IMR-90 (cell line): ENCODE data around the gene TKFC. TPM values are rescaled to one million over a fixed set of nuclear protein-coding genes. Genes with fewer than 3 reads are reported as not detected.

Experiments used
- ATAC-seq: fragments of 200-7000 bp; cut with Tn5 transposase; 2 replicates; pipeline ENCODE4 v1.9.1; 2020; ENCODE audit warnings: low read depth, mild to moderate bottlenecking, moderate library complexity
- BruUV-seq: library from RNA; stranded (reverse); fragments of 400-500 nt; replicated peaks from 2 replicates; lab custom pipeline; 2021; lab: Mats Ljungman, UMichigan
- CTCF ChIA-PET: fragments of 300-600 bp; formaldehyde crosslinking; extraction: SDS; loops from one replicate; lab custom pipeline; 2021; ENCODE audit warnings: antibody characterized with exemption; lab: Yijun Ruan, JAX
- POLR2A ChIA-PET: fragments of 300-600 bp; sonication (Branson Sonifier 250); formaldehyde crosslinking; loops from one replicate; lab custom pipeline; 2022; ENCODE audit warnings: antibody characterized with exemption; ENCODE audit not compliant: unreplicated experiment; lab: Charles Lee
- DNase-seq: peaks from one replicate; pipeline ENCODE4 v3.0.0; 2013
- H2AFZ ChIP-seq: replicated peaks from 2 replicates; pipeline ENCODE3; 2013; ENCODE audit warnings: low read length, mild to moderate bottlenecking; ENCODE audit not compliant: poor library complexity
- H2AK5ac ChIP-seq: 2 replicates; pipeline ENCODE4 v1.6.1; 2013; ENCODE audit warnings: low read depth, low read length, inconsistent platforms
- H2AK9ac ChIP-seq: replicated peaks from 2 replicates; pipeline ENCODE3; 2013; ENCODE audit warnings: mild to moderate bottlenecking, low read depth, low read length, moderate library complexity; ENCODE audit not compliant: poor library complexity
- H2BK120ac ChIP-seq: 2 replicates; pipeline ENCODE4 v1.6.1; 2013; ENCODE audit warnings: low read depth, low read length, inconsistent platforms
- H2BK15ac ChIP-seq: 3 replicates; pipeline ENCODE4 v1.6.1; 2013; ENCODE audit warnings: low read depth, low read length, inconsistent platforms
- H2BK20ac ChIP-seq: 2 replicates; pipeline ENCODE4 v1.6.1; 2013; ENCODE audit warnings: low read depth, mild to moderate bottlenecking, inconsistent platforms, low read length, moderate library complexity
- H2BK5ac ChIP-seq: 2 replicates; pipeline ENCODE4 v1.6.1; 2013; ENCODE audit warnings: mild to moderate bottlenecking, low read depth, low read length, inconsistent platforms; ENCODE audit not compliant: poor library complexity, severe bottlenecking
- H3K14ac ChIP-seq: replicated peaks from 2 replicates; pipeline ENCODE4 v1.6.1; 2013; ENCODE audit warnings: low read depth, low read length, inconsistent platforms
- H3K18ac ChIP-seq: 2 replicates; pipeline ENCODE4 v1.6.1; 2013; ENCODE audit warnings: low read depth, low read length, control low read depth
- H3K23ac ChIP-seq: 2 replicates; pipeline ENCODE4 v1.6.1; 2013; ENCODE audit warnings: low read depth, low read length, inconsistent platforms
- H3K27ac ChIP-seq: 2 replicates; pipeline ENCODE4 v1.5.1; 2013; ENCODE audit warnings: mild to moderate bottlenecking, control low read depth, low read length; ENCODE audit not compliant: insufficient read depth
- H3K27me3 ChIP-seq: 2 replicates; pipeline ENCODE4 v1.6.1; 2013; ENCODE audit warnings: low read length; ENCODE audit not compliant: control insufficient read depth, insufficient read depth
- H3K36me3 ChIP-seq: 2 replicates; pipeline ENCODE4 v1.6.1; 2013; ENCODE audit warnings: low read length, mixed read lengths; ENCODE audit not compliant: control insufficient read depth, insufficient read depth
- H3K4ac ChIP-seq: 2 replicates; pipeline ENCODE4 v1.6.1; 2013; ENCODE audit warnings: low read depth, low read length, inconsistent platforms
- H3K4me1 ChIP-seq: 2 replicates; pipeline ENCODE4 v1.6.1; 2013; ENCODE audit warnings: low read length, mixed read lengths; ENCODE audit not compliant: control insufficient read depth, insufficient read depth
- H3K4me2 ChIP-seq: 2 replicates; pipeline ENCODE4 v1.6.1; 2013; ENCODE audit warnings: low read depth, mild to moderate bottlenecking, control low read depth, low read length, moderate library complexity
- H3K4me3 ChIP-seq: 2 replicates; pipeline ENCODE4 v1.5.1; 2013; ENCODE audit warnings: low read depth, mild to moderate bottlenecking, control low read depth, low read length, moderate library complexity; ENCODE audit not compliant: insufficient read depth
- H3K56ac ChIP-seq: 2 replicates; pipeline ENCODE4 v1.6.1; 2013; ENCODE audit warnings: low read length, inconsistent platforms; ENCODE audit not compliant: insufficient read depth; ENCODE audit errors: extremely low read depth
- H3K79me1 ChIP-seq, 2 experiments: 2 replicates each; pipeline ENCODE4 v1.6.1; 2013; ENCODE audit warnings: low read length in 2 of 2, inconsistent platforms in 1 of 2, low read depth in 1 of 2
- H3K9ac ChIP-seq: 2 replicates; pipeline ENCODE4 v1.6.1; 2013; ENCODE audit warnings: low read depth, low read length, control low read depth
- H3K9me1 ChIP-seq: 2 replicates; pipeline ENCODE4 v1.6.1; 2013; ENCODE audit warnings: low read length, inconsistent platforms; ENCODE audit not compliant: insufficient read depth
- H3K9me3 ChIP-seq: 2 replicates; pipeline ENCODE4 v1.6.1; 2013; ENCODE audit warnings: low read length; ENCODE audit not compliant: control insufficient read depth, insufficient read depth
- H4K20me1 ChIP-seq: 2 replicates; pipeline ENCODE4 v1.6.1; 2013; ENCODE audit warnings: low read length, inconsistent platforms; ENCODE audit not compliant: insufficient read depth
- H4K5ac ChIP-seq: 2 replicates; pipeline ENCODE4 v1.6.1; 2013; ENCODE audit warnings: mild to moderate bottlenecking, low read depth, low read length, control low read depth
- H4K8ac ChIP-seq, 2 experiments: 2 replicates each; pipeline ENCODE4 v1.6.1; 2013; ENCODE audit warnings: low read depth in 2 of 2, low read length in 2 of 2, control low read depth in 1 of 2, inconsistent platforms in 1 of 2
- H4K91ac ChIP-seq: 2 replicates; pipeline ENCODE4 v1.6.1; 2013; ENCODE audit warnings: low read depth, low read length, inconsistent platforms; ENCODE audit not compliant: insufficient read depth
- BHLHE40 ChIP-seq: fragments of 150-350 bp; IDR thresholded peaks from 2 replicates; pipeline ENCODE4 v1.6.1; 2016; ENCODE audit warnings: mild to moderate bottlenecking, low read depth, low read length
- CEBPB ChIP-seq: IDR thresholded peaks from 2 replicates; pipeline ENCODE4 v1.6.1; 2012; ENCODE audit warnings: low read depth, low read length, improper control_type of control experiment
- CHD1 ChIP-seq: IDR thresholded peaks from 2 replicates; pipeline ENCODE4 v1.6.1; 2012; ENCODE audit warnings: low read depth, low read length, improper control_type of control experiment
- CTCF ChIP-seq: conservative IDR thresholded peaks from 2 replicates; pipeline ENCODE4 v1.5.1; 2012; ENCODE audit warnings: mild to moderate bottlenecking, low read depth, low read length, improper control_type of control experiment
- ELK1 ChIP-seq: fragments of 150-350 bp; IDR thresholded peaks from 2 replicates; pipeline ENCODE4 v1.6.1; 2016; ENCODE audit warnings: low read depth, mild to moderate bottlenecking, low read length, moderate library complexity, borderline replicate concordance
- FOS ChIP-seq: fragments of 150-350 bp; IDR thresholded peaks from 2 replicates; pipeline ENCODE4 v1.6.1; 2016; ENCODE audit warnings: low read depth, low read length
- MAFK ChIP-seq: IDR thresholded peaks from 2 replicates; pipeline ENCODE4 v1.6.1; 2012; ENCODE audit warnings: low read depth, low read length, improper control_type of control experiment
- MXI1 ChIP-seq: IDR thresholded peaks from 2 replicates; pipeline ENCODE4 v1.6.1; 2012; ENCODE audit warnings: low read depth, mild to moderate bottlenecking, low read length, moderate library complexity, borderline replicate concordance
- NFE2L2 ChIP-seq: fragments of 150-350 bp; IDR thresholded peaks from 2 replicates; pipeline ENCODE4 v1.6.1; 2016; ENCODE audit warnings: low read depth, mild to moderate bottlenecking, low read length
- POLR2A ChIP-seq: IDR thresholded peaks from 2 replicates; pipeline ENCODE4 v1.6.1; 2012; ENCODE audit warnings: mild to moderate bottlenecking, low read depth, low read length
- RAD21 ChIP-seq: IDR thresholded peaks from 2 replicates; pipeline ENCODE4 v1.6.1; 2012; ENCODE audit warnings: low read length, improper control_type of control experiment
- RCOR1 ChIP-seq: IDR thresholded peaks from 2 replicates; pipeline ENCODE4 v1.6.1; 2012; ENCODE audit warnings: mild to moderate bottlenecking, low read length, improper control_type of control experiment; ENCODE audit not compliant: insufficient replicate concordance
- RFX5 ChIP-seq: IDR thresholded peaks from 2 replicates; pipeline ENCODE4 v1.8.0; 2012; ENCODE audit warnings: low read depth, mild to moderate bottlenecking, low read length, moderate library complexity
- SMC3 ChIP-seq: fragments of 150-350 bp; IDR thresholded peaks from 2 replicates; pipeline ENCODE4 v1.6.1; 2016; ENCODE audit warnings: low read depth, mild to moderate bottlenecking, antibody characterized with exemption, low read length, moderate library complexity
- USF2 ChIP-seq: fragments of 150-350 bp; IDR thresholded peaks from 2 replicates; pipeline ENCODE4 v1.6.1; 2017; ENCODE audit warnings: mild to moderate bottlenecking, antibody characterized with exemption, low read length, low read depth
- WGBS, 2 experiments: methylation state at CpG; one replicate each; pipeline versions ENCODE4 v1.1.5 to v1.1.7; 2013; ENCODE audit warnings: missing lambda C conversion rate in 2 of 2; ENCODE audit not compliant: insufficient read length in 1 of 2; ENCODE audit errors: extremely low coverage in 2 of 2; 5-methylcytosine and 5-hydroxymethylcytosine counted together
- dilution Hi-C: fragments of 300-500 bp; cut with HindIII; formaldehyde crosslinking; loops from one replicate; pipeline ENCODE4 v1.14.3; 2018; ENCODE audit warnings: low sequenced_read_pairs; ENCODE audit not compliant: unreplicated experiment
- in situ Hi-C: fragments of 300-500 bp; cut with MboI; formaldehyde crosslinking; loops from 3 replicates; pipeline ENCODE4 v1.14.3; 2019; ENCODE audit warnings: low sequenced_read_pairs, inconsistent platforms, mixed read lengths
- intact Hi-C: fragments of 100-400 bp; cut with micrococcal nuclease; formaldehyde crosslinking; loops from 2 replicates; pipeline ENCODE4 v1.10.0; 2022
- polyA plus RNA-seq, 3 experiments: library from polyadenylated mRNA; depleted of rRNA; stranded (reverse); fragments of >200 nt; gene quantifications; 2 replicates each; pipeline ENCODE4 v1.2.3, GENCODE V29; 2012; ENCODE audit warnings: low replicate concordance in 1 of 3
- total RNA-seq: library from RNA; depleted of rRNA; stranded (reverse); fragments of >200 nt; gene quantifications from 2 replicates; pipeline ENCODE4 v1.2.3, GENCODE V29; 2012

TKFC gene
- total and polyA plus RNA-seq, 2 of the 4 experiments (the other 2 are of a cell fraction) = 10.4 to 30.8 TPM

GRCh38 chr11:61345954-61346843 lies 13.2 kb downstream of the TKFC start:
- ATAC-seq = no peak
- no peak for TF ChIP-seq BHLHE40
- no peak for TF ChIP-seq RAD21
- no peak for TF ChIP-seq NFE2L2
- no peak for TF ChIP-seq MAFK
- TF ChIP-seq FOS = no peak
- TF ChIP-seq CEBPB = no peak
- TF ChIP-seq RFX5 = no peak
- TF ChIP-seq SMC3 = no peak
- no peak for TF ChIP-seq ELK1
- no peak for TF ChIP-seq MXI1
- no peak for TF ChIP-seq CHD1
- no peak for TF ChIP-seq POLR2A
- TF ChIP-seq RCOR1 = no peak
- TF ChIP-seq CTCF = no peak
- TF ChIP-seq USF2 = no peak

More at GRCh38 chr11:61345954-61346843, 13.2 kb downstream of the TKFC start:
- no peak overlapping the region for H2AFZ ChIP-seq
- H3K4me1 ChIP-seq = no peaks in the 10 kb centered on the region
- no peaks in the 10 kb centered on the region for H3K9me3 ChIP-seq
- H2BK5ac ChIP-seq = no peak overlapping the region
- H4K8ac ChIP-seq = no peak overlapping the region
- no peak overlapping the region for H3K9ac ChIP-seq
- BruUV-seq = no TSS peak
- no peak overlapping the region for H2BK15ac ChIP-seq
- ChIA-PET CTCF (interaction anchor here (1.0 kb wide), 2 partner anchors 10 to 39 kb away, joined by 3 read pairs; no protein-coding TSS in a partner anchor), POLR2A (no interaction called here)
- H3K27ac ChIP-seq = no peak overlapping the region
- no peak overlapping the region for H3K4me2 ChIP-seq
- dilution Hi-C loops = no loop called here
- H3K18ac ChIP-seq = no peak overlapping the region
- H3K56ac ChIP-seq = no peak overlapping the region
- H2BK120ac ChIP-seq = no peak overlapping the region
- no peak overlapping the region for H4K5ac ChIP-seq
- no peak overlapping the region for H4K91ac ChIP-seq
- no peaks in the 10 kb centered on the region for H3K79me1 ChIP-seq
- intact Hi-C loops = no loop called here
- H3K23ac ChIP-seq = no peak overlapping the region
- no peaks in the 10 kb centered on the region for H4K20me1 ChIP-seq
- no peaks in the 10 kb centered on the region for H3K27me3 ChIP-seq
- no peak overlapping the region for H3K4ac ChIP-seq
- WGBS, 2 experiments = no CpG with 5 or more reads among the region's 14 CpGs
- peak overlapping the region; percentile 42 for H2AK9ac ChIP-seq
- H2BK20ac ChIP-seq = no peak overlapping the region
- H3K4me3 ChIP-seq = no peak overlapping the region
- no peak overlapping the region for H2AK5ac ChIP-seq
- no peak for DNase-seq
- H3K36me3 ChIP-seq = peaks cover 37% of the 10 kb centered on the region
- no peaks in the 10 kb centered on the region for H3K9me1 ChIP-seq
- in situ Hi-C loops = no loop called here
- no peak overlapping the region for H3K14ac ChIP-seq
